WERI-Rb-1 (cell line): Measurements from ENCODE around the gene USP50.

Experiments
- DNase-seq: peaks from one replicate; pipeline ENCODE4 v3.0.0-alpha.2; 2020
- H3K27ac ChIP-seq: fragments of 250-450 bp; sonication (Bioruptor Pico); 2 replicates; pipeline ENCODE4 v1.5.1; 2020; ENCODE audit warnings: mild to moderate bottlenecking, moderate library complexity
- H3K27me3 ChIP-seq: fragments of 250-450 bp; sonication (Bioruptor Pico); 2 replicates; pipeline ENCODE4 v1.5.1; 2021; ENCODE audit warnings: mild to moderate bottlenecking, low read depth, moderate library complexity; ENCODE audit not compliant: insufficient read depth, severe bottlenecking
- H3K36me3 ChIP-seq: fragments of 250-450 bp; sonication (Bioruptor Pico); 2 replicates; pipeline ENCODE4 v1.5.1; 2020; ENCODE audit warnings: mild to moderate bottlenecking, moderate library complexity
- H3K4me3 ChIP-seq: 2 replicates; pipeline ENCODE4 v1.5.1; 2011; ENCODE audit warnings: low read depth, mild to moderate bottlenecking, control low read depth, low read length
- H3K9me3 ChIP-seq: fragments of 250-450 bp; sonication (Bioruptor Pico); 2 replicates; pipeline ENCODE4 v1.5.1; 2021; ENCODE audit warnings: mild to moderate bottlenecking, moderate library complexity; ENCODE audit not compliant: severe bottlenecking
- CTCF ChIP-seq: IDR thresholded peaks from 2 replicates; pipeline ENCODE4 v1.5.1; 2011; ENCODE audit warnings: low read depth, mild to moderate bottlenecking, control low read depth, inconsistent platforms, low read length

Gene USP50

DNA sequence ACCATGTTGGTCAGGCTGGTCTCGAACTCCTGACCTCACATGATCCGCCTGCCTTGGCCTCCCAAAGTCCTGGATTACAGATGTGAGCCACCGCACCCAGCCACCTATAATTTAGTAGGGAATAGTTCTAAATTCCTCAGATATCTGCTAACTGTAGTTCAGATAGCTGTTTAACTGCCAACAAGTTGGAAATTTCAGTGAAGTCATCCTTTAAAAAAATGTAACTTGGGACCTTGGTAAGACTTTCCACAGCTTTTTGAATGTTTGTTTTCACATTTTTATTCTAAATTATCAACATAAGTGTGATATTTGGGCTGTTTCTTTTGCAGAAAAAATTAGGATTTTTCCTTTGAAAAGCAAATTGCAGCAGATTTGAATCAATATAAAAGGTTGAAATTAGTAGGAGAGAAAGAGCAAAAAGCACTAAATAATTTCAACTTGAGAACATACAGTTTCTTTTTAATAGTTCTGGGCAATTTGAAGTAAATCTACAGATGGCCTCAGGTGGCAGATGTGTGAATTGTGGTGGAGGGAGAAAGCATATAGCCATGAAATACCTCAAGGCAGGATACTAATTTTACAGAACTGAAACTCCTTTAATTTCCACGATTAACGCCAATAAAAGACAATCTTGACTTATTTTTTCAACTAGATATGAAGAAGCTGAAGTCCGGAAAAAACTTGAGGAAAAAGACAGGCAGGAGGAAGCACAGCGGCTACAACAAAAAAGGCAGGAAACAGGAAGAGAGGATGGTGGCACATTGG is 87.9 kb downstream of the USP50 start:
- no peak for TF ChIP-seq CTCF
- Histone ChIP-seq H3K9me3 (no peaks in the 10 kb centered on the region), H3K27me3 (no peaks in the 10 kb centered on the region), H3K4me3 (no peak overlapping the region), H3K27ac (no peak overlapping the region), H3K36me3 (peaks cover 33% of the 10 kb centered on the region)
- DNase-seq, result no peak

GRCh38 chr15:50452927-50453326 is 93.5 kb downstream of the USP50 start:
- Histone ChIP-seq H3K36me3 (peaks cover 13% of the 10 kb centered on the region), H3K9me3 (no peaks in the 10 kb centered on the region)

More at GRCh38 chr15:50452927-50453326, 93.5 kb downstream of the USP50 start:
- no peak for TF ChIP-seq CTCF
- H3K27ac ChIP-seq, result no peak overlapping the region
- H3K4me3 ChIP-seq, result no peak overlapping the region
- H3K27me3 ChIP-seq, result no peaks in the 10 kb centered on the region
- no peak for DNase-seq
